Keratinocyte (primary cell): ENCODE measurements around the gene AGPAT2. TPM values are rescaled to one million over a fixed set of nuclear protein-coding genes. Genes with fewer than 3 reads are reported as not detected.

Source experiments
- DNase-seq: peaks from one replicate; pipeline ENCODE4 v3.0.0-alpha.2; 2011; ENCODE audit warnings: low read depth, missing footprints, low spot score
- FAIRE-seq: peaks from 2 replicates; lab custom pipeline; 2011; peaks lifted over from hg19 to GRCh38; lab: Jason Lieb, UNC
- H2AFZ ChIP-seq: 2 replicates; pipeline ENCODE4 v1.6.0; 2012; ENCODE audit warnings: low read length, control low read depth, inconsistent platforms; ENCODE audit not compliant: control insufficient read depth
- H3K27ac ChIP-seq: 2 replicates; pipeline ENCODE4 v1.5.1; 2011; ENCODE audit warnings: low read length; ENCODE audit not compliant: control insufficient read depth, insufficient read depth
- H3K27me3 ChIP-seq: 3 replicates; pipeline ENCODE4 v1.6.0; 2011; ENCODE audit warnings: low read length; ENCODE audit not compliant: control insufficient read depth, insufficient read depth; ENCODE audit errors: extremely low read depth
- H3K36me3 ChIP-seq, 2 experiments: 2 replicates in 1 of 2; 3 replicates in 1 of 2; pipeline ENCODE4 v1.5.1; 2011; ENCODE audit warnings: low read length in 2 of 2, mild to moderate bottlenecking in 1 of 2; ENCODE audit not compliant: control insufficient read depth in 2 of 2, insufficient read depth in 2 of 2; ENCODE audit errors: extremely low read depth in 1 of 2
- H3K4me1 ChIP-seq: 3 replicates; pipeline ENCODE4 v1.5.1; 2011; ENCODE audit warnings: low read length; ENCODE audit not compliant: control insufficient read depth, insufficient read depth; ENCODE audit errors: extremely low read depth
- H3K4me2 ChIP-seq: 3 replicates; pipeline ENCODE4 v1.6.0; 2011; ENCODE audit warnings: low read depth, low read length; ENCODE audit not compliant: control insufficient read depth, insufficient read depth; ENCODE audit errors: extremely low read depth
- H3K4me3 ChIP-seq, 3 experiments: fragments of 200-600 bp in 1 of 3; sonication (generic) in 1 of 3; 2 replicates in 2 of 3; 3 replicates in 1 of 3; pipeline ENCODE4 v1.5.1; 2011 to 2016; ENCODE audit warnings: low read length in 3 of 3, mild to moderate bottlenecking in 3 of 3, control low read depth in 2 of 3, inconsistent platforms in 1 of 3, low read depth in 1 of 3, mixed read lengths in 1 of 3, mixed run types in 1 of 3, moderate library complexity in 1 of 3; ENCODE audit not compliant: control insufficient read depth in 2 of 3, insufficient read depth in 2 of 3; ENCODE audit errors: extremely low read depth in 1 of 3
- H3K79me2 ChIP-seq: 2 replicates; pipeline ENCODE4 v1.6.0; 2012; ENCODE audit warnings: low read length; ENCODE audit not compliant: control insufficient read depth, insufficient read depth
- H3K9ac ChIP-seq: 3 replicates; pipeline ENCODE4 v1.6.0; 2011; ENCODE audit warnings: low read length; ENCODE audit not compliant: control insufficient read depth, insufficient read depth; ENCODE audit errors: extremely low read depth
- H3K9me1 ChIP-seq: 3 replicates; pipeline ENCODE4 v1.6.0; 2011; ENCODE audit warnings: low read length; ENCODE audit not compliant: control insufficient read depth, insufficient read depth; ENCODE audit errors: extremely low read depth
- H3K9me3 ChIP-seq: 2 replicates; pipeline ENCODE4 v1.5.1; 2012; ENCODE audit warnings: low read depth, low read length; ENCODE audit not compliant: control insufficient read depth
- H4K20me1 ChIP-seq: 3 replicates; pipeline ENCODE4 v1.6.0; 2011; ENCODE audit warnings: low read length; ENCODE audit not compliant: control insufficient read depth, insufficient read depth; ENCODE audit errors: extremely low read depth
- EZH2 ChIP-seq: IDR thresholded peaks from one replicate; pipeline ENCODE4 v1.6.1; 2012; ENCODE audit warnings: inconsistent platforms, mild to moderate bottlenecking, low read length, moderate library complexity
- dilution Hi-C: fragments of 300-500 bp; cut with MboI; formaldehyde crosslinking; loops from one replicate; pipeline ENCODE4 v1.7.0; 2020; ENCODE audit warnings: low sequenced_read_pairs; ENCODE audit not compliant: extremely low pct_ligation_motif_present
- polyA plus RNA-seq, 5 experiments: library from polyadenylated mRNA; depleted of rRNA in 3 of 5; stranded (reverse) in 3 of 5; stranded (forward) in 1 of 5; unstranded in 1 of 5; fragments of >200 nt; gene quantifications; 1 replicate in 1 of 5; 2 replicates in 3 of 5; 3 replicates in 1 of 5; pipeline versions ENCODE4 v1.2.1 to v1.2.3, GENCODE V29; 2011 to 2012; ENCODE audit warnings: missing spikeins in 2 of 5, low read depth in 1 of 5, low replicate concordance in 1 of 5
- TF ChIP-seq, protein P1 (sequence below), 3 experiments: IDR thresholded peaks in 1 of 3; conservative IDR thresholded peaks in 1 of 3; optimal IDR thresholded peaks in 1 of 3; 2 replicates in 2 of 3; 3 replicates in 1 of 3; pipeline versions ENCODE3 to v1.5.1; 2011; ENCODE audit warnings: low read length in 3 of 3, mild to moderate bottlenecking in 3 of 3, moderate library complexity in 2 of 3, control low read depth in 1 of 3, inconsistent platforms in 1 of 3; ENCODE audit not compliant: insufficient read depth in 2 of 3; ENCODE audit errors: extremely low read depth in 1 of 3

The AGPAT2 gene
- polyA plus RNA-seq, 1 donor (not counting 4 experiments of a cell fraction or from before 2014, with no cell fraction given) = 26.5 TPM

DNA sequence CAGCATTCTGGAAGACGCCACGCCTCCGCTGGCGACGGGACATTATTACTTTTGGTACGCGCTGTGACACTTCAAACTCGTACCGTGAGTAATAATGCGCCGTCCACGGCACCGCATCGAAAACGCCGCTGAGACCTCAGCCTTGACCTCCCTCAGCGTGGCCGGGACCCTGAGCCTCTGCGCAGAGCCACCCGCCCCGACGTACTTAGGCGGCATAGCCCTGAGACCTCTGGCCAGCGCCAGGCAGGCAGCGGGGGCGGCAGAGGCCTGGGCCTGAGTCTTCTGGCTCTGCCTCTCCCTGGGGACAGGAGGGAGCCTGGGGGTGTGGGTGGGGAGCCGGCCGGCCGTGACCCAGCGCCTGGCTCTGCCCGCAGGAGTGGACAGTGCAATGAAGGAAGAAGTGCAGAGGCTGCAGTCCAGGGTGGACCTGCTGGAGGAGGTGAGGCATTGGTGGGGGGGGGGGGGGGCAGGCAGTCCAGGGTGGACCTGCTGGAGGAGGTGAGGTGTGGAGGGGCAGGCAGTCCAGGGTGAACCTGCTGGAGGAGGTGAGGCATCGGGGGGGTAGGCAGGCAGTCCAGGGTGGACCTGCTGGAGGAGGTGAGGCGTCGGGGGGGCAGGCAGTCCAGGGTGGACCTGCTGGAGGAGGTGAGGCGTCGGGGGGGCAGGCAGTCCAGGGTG lies 16.5 kb downstream of the AGPAT2 start:
- no peaks in the 10 kb centered on the region for H3K9me3 ChIP-seq
- FAIRE-seq (no peak), DNase-seq (no peak)
- H3K36me3 ChIP-seq = peaks cover 0 to 4% of the 10 kb centered on the region in 2 experiments
- no peak overlapping the region for H3K4me3 ChIP-seq
- H3K9me1 ChIP-seq = no peaks in the 10 kb centered on the region
- dilution Hi-C loops = no loop called here
- no peaks in the 10 kb centered on the region for H3K79me2 ChIP-seq
- H2AFZ ChIP-seq = no peak overlapping the region
- H3K27ac ChIP-seq = no peak overlapping the region
- H4K20me1 ChIP-seq = no peaks in the 10 kb centered on the region
- no peak overlapping the region for H3K9ac ChIP-seq
- TF ChIP-seq, protein P1, sequence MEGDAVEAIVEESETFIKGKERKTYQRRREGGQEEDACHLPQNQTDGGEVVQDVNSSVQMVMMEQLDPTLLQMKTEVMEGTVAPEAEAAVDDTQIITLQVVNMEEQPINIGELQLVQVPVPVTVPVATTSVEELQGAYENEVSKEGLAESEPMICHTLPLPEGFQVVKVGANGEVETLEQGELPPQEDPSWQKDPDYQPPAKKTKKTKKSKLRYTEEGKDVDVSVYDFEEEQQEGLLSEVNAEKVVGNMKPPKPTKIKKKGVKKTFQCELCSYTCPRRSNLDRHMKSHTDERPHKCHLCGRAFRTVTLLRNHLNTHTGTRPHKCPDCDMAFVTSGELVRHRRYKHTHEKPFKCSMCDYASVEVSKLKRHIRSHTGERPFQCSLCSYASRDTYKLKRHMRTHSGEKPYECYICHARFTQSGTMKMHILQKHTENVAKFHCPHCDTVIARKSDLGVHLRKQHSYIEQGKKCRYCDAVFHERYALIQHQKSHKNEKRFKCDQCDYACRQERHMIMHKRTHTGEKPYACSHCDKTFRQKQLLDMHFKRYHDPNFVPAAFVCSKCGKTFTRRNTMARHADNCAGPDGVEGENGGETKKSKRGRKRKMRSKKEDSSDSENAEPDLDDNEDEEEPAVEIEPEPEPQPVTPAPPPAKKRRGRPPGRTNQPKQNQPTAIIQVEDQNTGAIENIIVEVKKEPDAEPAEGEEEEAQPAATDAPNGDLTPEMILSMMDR (optimal IDR thresholded peaks at IDR 0.05 in 1 of 3, IDR thresholded peaks at IDR 0.05 in 1 of 3, conservative IDR thresholded peaks at IDR 0.05 in 1 of 3; ENCODE audit: extremely low read depth in 1 of 3, insufficient read depth in 2 of 3, low read length in 3 of 3) = no peak
- TF ChIP-seq EZH2 = no peak
- peaks cover 24% of the 10 kb centered on the region for H3K27me3 ChIP-seq
- H3K4me1 ChIP-seq = peaks cover 2% of the 10 kb centered on the region
- H3K4me2 ChIP-seq = no peak overlapping the region

DNA sequence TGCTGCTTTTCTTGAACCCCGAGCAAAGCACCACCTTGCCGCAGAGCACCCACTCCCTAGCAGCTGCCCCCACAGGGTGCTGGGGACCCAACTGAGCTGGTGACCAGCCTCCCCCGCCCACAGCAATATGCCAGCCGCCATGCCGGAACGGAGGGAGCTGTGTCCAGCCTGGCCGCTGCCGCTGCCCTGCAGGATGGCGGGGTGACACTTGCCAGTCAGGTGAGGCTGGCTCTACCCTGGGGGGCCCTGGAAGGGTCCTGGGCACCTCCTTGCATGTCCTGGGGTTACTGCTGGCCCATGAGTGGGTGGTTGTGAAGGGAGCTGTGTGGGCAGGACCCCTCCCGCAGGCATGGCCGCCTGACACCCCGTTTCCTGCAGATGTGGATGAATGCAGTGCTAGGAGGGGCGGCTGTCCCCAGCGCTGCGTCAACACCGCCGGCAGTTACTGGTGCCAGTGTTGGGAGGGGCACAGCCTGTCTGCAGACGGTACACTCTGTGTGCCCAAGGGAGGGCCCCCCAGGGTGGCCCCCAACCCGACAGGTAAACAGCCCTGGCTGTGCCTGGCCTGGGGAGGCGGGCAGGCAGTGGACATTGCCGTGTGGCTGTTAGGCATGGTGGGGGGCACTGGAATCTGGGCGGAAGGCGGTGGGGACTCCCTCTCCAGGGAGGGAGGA lies 17.3 kb downstream of the AGPAT2 start:
- H3K4me3 ChIP-seq = no peak overlapping the region
- no peak for FAIRE-seq

More for the DNA sequence above, 17.3 kb downstream of the AGPAT2 start:
- dilution Hi-C loops = no loop called here
- Histone ChIP-seq H3K27me3 (peaks cover 26% of the 10 kb centered on the region), H3K27ac (no peak overlapping the region), H2AFZ (no peak overlapping the region), H3K9ac (no peak overlapping the region), H3K9me3 (no peaks in the 10 kb centered on the region), H3K36me3 (peaks cover 0 to 4% of the 10 kb centered on the region in 2 experiments), H3K4me1 (no peaks in the 10 kb centered on the region), H3K4me2 (no peak overlapping the region), H3K79me2 (no peaks in the 10 kb centered on the region), H4K20me1 (no peaks in the 10 kb centered on the region), H3K9me1 (no peaks in the 10 kb centered on the region)
- DNase-seq = no peak
- TF ChIP-seq EZH2 = no peak
- TF ChIP-seq, protein P1 (optimal IDR thresholded peaks at IDR 0.05 in 1 of 3, IDR thresholded peaks at IDR 0.05 in 1 of 3, conservative IDR thresholded peaks at IDR 0.05 in 1 of 3; ENCODE audit: extremely low read depth in 1 of 3, insufficient read depth in 2 of 3, low read length in 3 of 3) = no peak
